ENCODE measurements around the gene UTP25.

DNA sequence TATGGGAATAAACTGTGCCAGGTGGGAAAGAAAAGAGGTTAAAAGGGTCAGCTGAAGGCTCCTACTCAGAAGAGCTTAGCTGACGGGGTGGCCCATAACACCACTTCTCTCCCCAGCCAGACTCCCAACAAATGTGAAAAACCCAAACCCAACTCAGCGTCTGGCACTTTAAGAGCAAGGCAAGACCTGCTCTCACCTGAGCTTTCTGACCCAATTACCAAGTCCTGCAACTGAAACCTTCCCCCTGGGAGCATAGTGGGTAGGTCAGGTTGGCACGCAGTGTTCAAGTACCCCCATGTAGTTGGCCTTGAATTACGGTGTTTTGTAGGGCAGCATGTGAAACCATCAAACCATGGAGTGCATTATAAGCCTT lies 25.0 kb upstream of the UTP25 start:
- TF ChIP-seq, protein P1, sequence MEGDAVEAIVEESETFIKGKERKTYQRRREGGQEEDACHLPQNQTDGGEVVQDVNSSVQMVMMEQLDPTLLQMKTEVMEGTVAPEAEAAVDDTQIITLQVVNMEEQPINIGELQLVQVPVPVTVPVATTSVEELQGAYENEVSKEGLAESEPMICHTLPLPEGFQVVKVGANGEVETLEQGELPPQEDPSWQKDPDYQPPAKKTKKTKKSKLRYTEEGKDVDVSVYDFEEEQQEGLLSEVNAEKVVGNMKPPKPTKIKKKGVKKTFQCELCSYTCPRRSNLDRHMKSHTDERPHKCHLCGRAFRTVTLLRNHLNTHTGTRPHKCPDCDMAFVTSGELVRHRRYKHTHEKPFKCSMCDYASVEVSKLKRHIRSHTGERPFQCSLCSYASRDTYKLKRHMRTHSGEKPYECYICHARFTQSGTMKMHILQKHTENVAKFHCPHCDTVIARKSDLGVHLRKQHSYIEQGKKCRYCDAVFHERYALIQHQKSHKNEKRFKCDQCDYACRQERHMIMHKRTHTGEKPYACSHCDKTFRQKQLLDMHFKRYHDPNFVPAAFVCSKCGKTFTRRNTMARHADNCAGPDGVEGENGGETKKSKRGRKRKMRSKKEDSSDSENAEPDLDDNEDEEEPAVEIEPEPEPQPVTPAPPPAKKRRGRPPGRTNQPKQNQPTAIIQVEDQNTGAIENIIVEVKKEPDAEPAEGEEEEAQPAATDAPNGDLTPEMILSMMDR (conservative IDR thresholded peaks at IDR 0.05; ENCODE audit: low read length) = no peak
- no peak for TF ChIP-seq EZH2phosphoT487 (IDR thresholded peaks at IDR 0.05; ENCODE audit: borderline replicate concordance)
